GM21447 (cell line): Measurements from ENCODE around the gene NUFIP1.
"Not testable (repeated sequence)": the region's sequence is repeated elsewhere in the genome, so short reads cannot be mapped to it uniquely, and the experiment has no call there.

ENCODE experiments used
- ATAC-seq: cut with Tn5 transposase; IDR thresholded peaks from one replicate; pipeline ENCODE4 v1.9.1; 2021; ENCODE audit not compliant: unreplicated experiment

NUFIP1 gene

GRCh38 chr13:44989071-44989889, at the start of gene NUFIP1, which contains the start of gene GPALPP1:
NUFIP1 (minus strand) TSS chr13:44989471; CDS start chr13:44989436, 35 bp downstream.
GPALPP1 (plus strand) TSS chr13:44989538; CDS start chr13:44989655, 117 bp downstream.
- ATAC-seq = peak; percentile 98

- ATAC-seq = no peak
Observed at GRCh38 chr13:45036206-45036605, 46.9 kb upstream of the NUFIP1 start.

- ATAC-seq = no peak
Observed at GRCh38 chr13:45034342-45034741, 45.1 kb upstream of the NUFIP1 start.

GRCh38 chr13:45024847-45025246, 35.6 kb upstream of the NUFIP1 start:
- ATAC-seq = no peak

- ATAC-seq = no peak
Observed at GRCh38 chr13:45021250-45021649, 32.0 kb upstream of the NUFIP1 start.

- not testable (repeated sequence) for ATAC-seq
Observed at GRCh38 chr13:45019981-45020380, 30.7 kb upstream of the NUFIP1 start.

- no peak for ATAC-seq
Observed at GRCh38 chr13:45016792-45017425, 27.6 kb upstream of the NUFIP1 start.

GRCh38 chr13:45015300-45015699, 26.0 kb upstream of the NUFIP1 start:
- ATAC-seq = no peak

- no peak for ATAC-seq
Observed at GRCh38 chr13:45011198-45011597, 21.9 kb upstream of the NUFIP1 start.

- no peak for ATAC-seq
Observed at GRCh38 chr13:45007823-45008222, 18.6 kb upstream of the NUFIP1 start.

GRCh38 chr13:45007225-45007624, 18.0 kb upstream of the NUFIP1 start:
- no peak for ATAC-seq

- no peak for ATAC-seq
Observed at GRCh38 chr13:45004096-45004495, 14.8 kb upstream of the NUFIP1 start.

- no peak for ATAC-seq
Observed at GRCh38 chr13:45003417-45003816, 14.1 kb upstream of the NUFIP1 start.

- peak; percentile 13 for ATAC-seq
Observed at GRCh38 chr13:44989941-44990340, 670 bp upstream of the NUFIP1 start.

GRCh38 chr13:44978328-44978727, 10.9 kb downstream of the NUFIP1 start:
- no peak for ATAC-seq

- no peak for ATAC-seq
Observed at GRCh38 chr13:44976949-44977583, 12.2 kb downstream of the NUFIP1 start.

- no peak for ATAC-seq
Observed at GRCh38 chr13:44976196-44976595, 13.1 kb downstream of the NUFIP1 start.

- peak; percentile 66 for ATAC-seq
Observed at GRCh38 chr13:44974056-44974793, 15.0 kb downstream of the NUFIP1 start.

GRCh38 chr13:44972956-44973581, 16.2 kb downstream of the NUFIP1 start:
- ATAC-seq = no peak
